SU-DHL-6 (cell line): ENCODE results near the gene CTDSPL.

ENCODE experiments used
- CTCF ChIP-seq: fragments of 200-600 bp; sonication (generic); IDR thresholded peaks from one replicate; pipeline ENCODE4 v1.5.1; 2017; ENCODE audit warnings: antibody characterized with exemption, mild to moderate bottlenecking, low read length, moderate library complexity; ENCODE audit not compliant: insufficient read depth, poor library complexity, severe bottlenecking
- EZH2phosphoT487 ChIP-seq: fragments of 200-600 bp; sonication (generic), shearing (Covaris generic); conservative IDR thresholded peaks from 2 replicates; pipeline ENCODE4 v1.6.1; 2018; ENCODE audit warnings: mild to moderate bottlenecking, antibody characterized with exemption, low read length, moderate library complexity, mixed read lengths

- TF ChIP-seq CTCF (no peak), EZH2phosphoT487 (no peak)
These were observed 170.7 kb downstream of the CTDSPL start for GRCh38 chr3:38032328-38032865.
